ENCODE measurements around the gene CHP2.

DNA sequence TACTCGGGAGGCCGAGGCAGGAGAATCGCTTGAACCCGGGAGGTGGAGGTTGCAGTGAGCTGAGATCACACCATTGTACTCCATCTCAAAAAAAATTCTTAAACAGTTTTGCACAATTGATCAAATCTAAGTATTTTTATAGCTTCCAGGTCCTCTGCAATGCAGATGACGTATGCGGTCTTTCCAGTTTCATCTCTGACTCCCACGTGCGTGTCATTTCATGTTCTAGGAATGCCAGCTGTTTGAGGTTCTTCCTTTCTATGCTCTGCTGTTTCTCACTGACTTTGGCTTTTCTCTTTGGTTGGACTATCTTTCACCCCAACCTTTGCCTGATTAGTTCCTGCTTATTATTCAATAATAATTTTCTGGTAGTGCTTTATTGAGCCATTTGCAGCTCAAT lies 16.2 kb downstream of the CHP2 start:
- TF ChIP-seq SP4 (CRISPR knock-in tag; IDR thresholded peaks at IDR 0.05), result no peak
- TF ChIP-seq, protein P1, sequence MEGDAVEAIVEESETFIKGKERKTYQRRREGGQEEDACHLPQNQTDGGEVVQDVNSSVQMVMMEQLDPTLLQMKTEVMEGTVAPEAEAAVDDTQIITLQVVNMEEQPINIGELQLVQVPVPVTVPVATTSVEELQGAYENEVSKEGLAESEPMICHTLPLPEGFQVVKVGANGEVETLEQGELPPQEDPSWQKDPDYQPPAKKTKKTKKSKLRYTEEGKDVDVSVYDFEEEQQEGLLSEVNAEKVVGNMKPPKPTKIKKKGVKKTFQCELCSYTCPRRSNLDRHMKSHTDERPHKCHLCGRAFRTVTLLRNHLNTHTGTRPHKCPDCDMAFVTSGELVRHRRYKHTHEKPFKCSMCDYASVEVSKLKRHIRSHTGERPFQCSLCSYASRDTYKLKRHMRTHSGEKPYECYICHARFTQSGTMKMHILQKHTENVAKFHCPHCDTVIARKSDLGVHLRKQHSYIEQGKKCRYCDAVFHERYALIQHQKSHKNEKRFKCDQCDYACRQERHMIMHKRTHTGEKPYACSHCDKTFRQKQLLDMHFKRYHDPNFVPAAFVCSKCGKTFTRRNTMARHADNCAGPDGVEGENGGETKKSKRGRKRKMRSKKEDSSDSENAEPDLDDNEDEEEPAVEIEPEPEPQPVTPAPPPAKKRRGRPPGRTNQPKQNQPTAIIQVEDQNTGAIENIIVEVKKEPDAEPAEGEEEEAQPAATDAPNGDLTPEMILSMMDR (CRISPR knock-in tag; IDR thresholded peaks at IDR 0.05), result no peak
- TF ChIP-seq ZNF282 (IDR thresholded peaks at IDR 0.05; ENCODE audit: partially characterized antibody), result no peak
- TF ChIP-seq BORCS8-MEF2B (CRISPR knock-in tag; IDR thresholded peaks at IDR 0.05), result no peak
- no peak for TF ChIP-seq FOSL2 (CRISPR knock-in tag; IDR thresholded peaks at IDR 0.05)
- no peak for TF ChIP-seq TCF12 (IDR thresholded peaks at IDR 0.05)
- no peak for TF ChIP-seq TCF12 (CRISPR knock-in tag; IDR thresholded peaks at IDR 0.05)
- TF ChIP-seq GATAD2A (CRISPR knock-in tag; IDR thresholded peaks at IDR 0.05), result no peak
- no peak for TF ChIP-seq ZNF318 (CRISPR knock-in tag; IDR thresholded peaks at IDR 0.05)
- no peak for TF ChIP-seq FOXM1 (CRISPR knock-in tag; IDR thresholded peaks at IDR 0.05)
- no peak for TF ChIP-seq TARDBP (CRISPR knock-in tag; IDR thresholded peaks at IDR 0.05)

Measured in HepG2 (cell line).